ENCODE data around the gene KDM6B. TPM values are rescaled to one million over a fixed set of nuclear protein-coding genes. Genes with fewer than 3 reads are reported as not detected.

The KDM6B gene
- total RNA-seq, 1 experiment from 2014 or later: 19.9 TPM

- ATAC-seq (peak; percentile 92), DNase-seq (ENCODE audit: low read depth, low spot score) (no peak)
- BruUV-seq (replicated peaks): TSS peak; percentile 99
- in situ Hi-C loops (cut with HindIII; ENCODE audit: low pct_unique_long_range_greater_than_20kb, low sequenced_read_pairs): no loop called here
- Histone ChIP-seq H3K4me1 (ENCODE audit: control insufficient read depth, insufficient read depth, low read length) (peaks cover 9% of the 10 kb centered on the region; the same call in 1 of the 2 replicates), H3K27me3 (ENCODE audit: control insufficient read depth, insufficient read depth, low read length) (no peaks in the 10 kb centered on the region), H3K9me3 (ENCODE audit: control insufficient read depth, insufficient read depth, low read depth, low read length) (no peaks in the 10 kb centered on the region), H3K36me3 (ENCODE audit: control insufficient read depth, insufficient read depth, low read length) (peaks cover 5% of the 10 kb centered on the region), H3K27ac (ENCODE audit: low read length) (peak within 1 kb of the TSS; percentile 97), H3K4me3 (ENCODE audit: low read depth in 2 of 2, low read length in 2 of 2) (peak within 1 kb of the TSS; percentile 74 to 79)
- TF ChIP-seq POLR2AphosphoS5 (IDR thresholded peaks at IDR 0.05; ENCODE audit: low read depth, low read length): peak; percentile 14
- peak; percentile 29; the same call in 1 of the 2 replicates for TF ChIP-seq TCF7L2 (IDR thresholded peaks at IDR 0.05; ENCODE audit: low read depth, low read length)
- TF ChIP-seq CTCF (IDR thresholded peaks at IDR 0.05): peak; percentile 54
- TF ChIP-seq REST (IDR thresholded peaks at IDR 0.05; ENCODE audit: insufficient read depth in 1 of 2, low read depth in 2 of 2, low read length in 1 of 2): no peak
- peak; percentile 59; the same call in 1 of the 2 replicates for TF ChIP-seq SIN3A (IDR thresholded peaks at IDR 0.05; ENCODE audit: borderline replicate concordance, insufficient read depth, low read depth, low read length)
- POLR2A ChIA-PET: interaction anchor here (0.6 to 0.8 kb wide), 4 partner anchors 13 to 192 kb away, joined by 3 to 7 read pairs (median 4); partner anchors contain the start of gene KDM6B
- CTCF ChIA-PET: interaction anchor here (0.6 to 1.0 kb wide), 3 partner anchors 22 to 231 kb away, joined by 4 to 6 read pairs (median 4); no protein-coding TSS in a partner anchor
- intact Hi-C loops (cut with micrococcal nuclease; ENCODE audit: unreplicated experiment): loop anchor here (10.0 kb wide), 1 partner anchor 112 kb away; no protein-coding TSS in a partner anchor
These were observed 23.0 kb downstream of the KDM6B start, which contains the start of gene NAA38 for GRCh38 chr17:7856811-7857712. TSS of gene NAA38 (minus strand) at chr17:7857559. CDS start at chr17:7857463, 96 bp downstream.

GRCh38 chr17:7857713-7858521, 23.9 kb downstream of the KDM6B start, which contains the start of gene CYB5D1:
TSS of gene CYB5D1 (plus strand) at chr17:7858003. CDS start at chr17:7858135, 132 bp downstream.
- no peaks in the 10 kb centered on the region for H3K9me3 ChIP-seq (ENCODE audit: control insufficient read depth, insufficient read depth, low read depth, low read length)
- peak; percentile 69 for ATAC-seq
- ChIA-PET CTCF (interaction anchor here (0.6 to 1.0 kb wide), 2 partner anchors 23 to 230 kb away, joined by 4 to 6 read pairs; no protein-coding TSS in a partner anchor), POLR2A (interaction anchor here (0.6 to 0.8 kb wide), 3 partner anchors 12 to 169 kb away, joined by 3 to 7 read pairs (median 4); partner anchors contain the start of gene KDM6B)
- peak within 1 kb of the TSS; percentile 97 for H3K27ac ChIP-seq (ENCODE audit: low read length)
- peak within 1 kb of the TSS; percentile 74 to 79 for H3K4me3 ChIP-seq (ENCODE audit: low read depth in 2 of 2, low read length in 2 of 2)
- TF ChIP-seq POLR2AphosphoS5 (IDR thresholded peaks at IDR 0.05; ENCODE audit: low read depth, low read length) (peak; percentile 48; the same call in 1 of the 2 replicates), REST (IDR thresholded peaks at IDR 0.05; ENCODE audit: insufficient read depth in 1 of 2, low read depth in 2 of 2, low read length in 1 of 2) (no peak), TCF7L2 (IDR thresholded peaks at IDR 0.05; ENCODE audit: low read depth, low read length) (no peak), SIN3A (IDR thresholded peaks at IDR 0.05; ENCODE audit: borderline replicate concordance, insufficient read depth, low read depth, low read length) (peak; percentile 71; the same call in 1 of the 2 replicates), CTCF (IDR thresholded peaks at IDR 0.05) (no peak)
- no TSS peak for BruUV-seq (replicated peaks)
- DNase-seq (ENCODE audit: low read depth, low spot score): peak; percentile 98
- H3K36me3 ChIP-seq (ENCODE audit: control insufficient read depth, insufficient read depth, low read length): peaks cover 5% of the 10 kb centered on the region
- in situ Hi-C loops (cut with HindIII; ENCODE audit: low pct_unique_long_range_greater_than_20kb, low sequenced_read_pairs) (no loop called here), intact Hi-C loops (cut with micrococcal nuclease; ENCODE audit: unreplicated experiment) (loop anchor here (10.0 kb wide), 1 partner anchor 113 kb away; no protein-coding TSS in a partner anchor)
- H3K4me1 ChIP-seq (ENCODE audit: control insufficient read depth, insufficient read depth, low read length): peaks cover 9% of the 10 kb centered on the region; the same call in 1 of the 2 replicates
- H3K27me3 ChIP-seq (ENCODE audit: control insufficient read depth, insufficient read depth, low read length): no peaks in the 10 kb centered on the region

All from Panc1 (cell line).